IMR-90 (cell line): Measurements from ENCODE around the gene RAB8B. TPM values are rescaled to one million over a fixed set of nuclear protein-coding genes. Genes with fewer than 3 reads are reported as not detected.

ENCODE experiments used
- ATAC-seq: fragments of 200-7000 bp; cut with Tn5 transposase; 2 replicates; pipeline ENCODE4 v1.9.1; 2020; ENCODE audit warnings: low read depth, mild to moderate bottlenecking, moderate library complexity
- BruUV-seq: library from RNA; stranded (reverse); fragments of 400-500 nt; replicated peaks from 2 replicates; lab custom pipeline; 2021; lab: Mats Ljungman, UMichigan
- CTCF ChIA-PET: fragments of 300-600 bp; formaldehyde crosslinking; extraction: SDS; loops from one replicate; lab custom pipeline; 2021; ENCODE audit warnings: antibody characterized with exemption; lab: Yijun Ruan, JAX
- POLR2A ChIA-PET: fragments of 300-600 bp; sonication (Branson Sonifier 250); formaldehyde crosslinking; loops from one replicate; lab custom pipeline; 2022; ENCODE audit warnings: antibody characterized with exemption; ENCODE audit not compliant: unreplicated experiment; lab: Charles Lee
- DNase-seq: peaks from one replicate; pipeline ENCODE4 v3.0.0; 2013
- H2AFZ ChIP-seq: replicated peaks from 2 replicates; pipeline ENCODE3; 2013; ENCODE audit warnings: low read length, mild to moderate bottlenecking; ENCODE audit not compliant: poor library complexity
- H2AK5ac ChIP-seq: 2 replicates; pipeline ENCODE4 v1.6.1; 2013; ENCODE audit warnings: low read depth, low read length, inconsistent platforms
- H2AK9ac ChIP-seq: replicated peaks from 2 replicates; pipeline ENCODE3; 2013; ENCODE audit warnings: mild to moderate bottlenecking, low read depth, low read length, moderate library complexity; ENCODE audit not compliant: poor library complexity
- H2BK120ac ChIP-seq: 2 replicates; pipeline ENCODE4 v1.6.1; 2013; ENCODE audit warnings: low read depth, low read length, inconsistent platforms
- H2BK15ac ChIP-seq: 3 replicates; pipeline ENCODE4 v1.6.1; 2013; ENCODE audit warnings: low read depth, low read length, inconsistent platforms
- H2BK20ac ChIP-seq: 2 replicates; pipeline ENCODE4 v1.6.1; 2013; ENCODE audit warnings: low read depth, mild to moderate bottlenecking, inconsistent platforms, low read length, moderate library complexity
- H2BK5ac ChIP-seq: 2 replicates; pipeline ENCODE4 v1.6.1; 2013; ENCODE audit warnings: mild to moderate bottlenecking, low read depth, low read length, inconsistent platforms; ENCODE audit not compliant: poor library complexity, severe bottlenecking
- H3K14ac ChIP-seq: replicated peaks from 2 replicates; pipeline ENCODE4 v1.6.1; 2013; ENCODE audit warnings: low read depth, low read length, inconsistent platforms
- H3K18ac ChIP-seq: 2 replicates; pipeline ENCODE4 v1.6.1; 2013; ENCODE audit warnings: low read depth, low read length, control low read depth
- H3K23ac ChIP-seq: 2 replicates; pipeline ENCODE4 v1.6.1; 2013; ENCODE audit warnings: low read depth, low read length, inconsistent platforms
- H3K27ac ChIP-seq: 2 replicates; pipeline ENCODE4 v1.5.1; 2013; ENCODE audit warnings: mild to moderate bottlenecking, control low read depth, low read length; ENCODE audit not compliant: insufficient read depth
- H3K27me3 ChIP-seq: 2 replicates; pipeline ENCODE4 v1.6.1; 2013; ENCODE audit warnings: low read length; ENCODE audit not compliant: control insufficient read depth, insufficient read depth
- H3K36me3 ChIP-seq: 2 replicates; pipeline ENCODE4 v1.6.1; 2013; ENCODE audit warnings: low read length, mixed read lengths; ENCODE audit not compliant: control insufficient read depth, insufficient read depth
- H3K4ac ChIP-seq: 2 replicates; pipeline ENCODE4 v1.6.1; 2013; ENCODE audit warnings: low read depth, low read length, inconsistent platforms
- H3K4me1 ChIP-seq: 2 replicates; pipeline ENCODE4 v1.6.1; 2013; ENCODE audit warnings: low read length, mixed read lengths; ENCODE audit not compliant: control insufficient read depth, insufficient read depth
- H3K4me2 ChIP-seq: 2 replicates; pipeline ENCODE4 v1.6.1; 2013; ENCODE audit warnings: low read depth, mild to moderate bottlenecking, control low read depth, low read length, moderate library complexity
- H3K4me3 ChIP-seq: 2 replicates; pipeline ENCODE4 v1.5.1; 2013; ENCODE audit warnings: low read depth, mild to moderate bottlenecking, control low read depth, low read length, moderate library complexity; ENCODE audit not compliant: insufficient read depth
- H3K56ac ChIP-seq: 2 replicates; pipeline ENCODE4 v1.6.1; 2013; ENCODE audit warnings: low read length, inconsistent platforms; ENCODE audit not compliant: insufficient read depth; ENCODE audit errors: extremely low read depth
- H3K79me1 ChIP-seq, 2 experiments: 2 replicates each; pipeline ENCODE4 v1.6.1; 2013; ENCODE audit warnings: low read length in 2 of 2, inconsistent platforms in 1 of 2, low read depth in 1 of 2
- H3K9ac ChIP-seq: 2 replicates; pipeline ENCODE4 v1.6.1; 2013; ENCODE audit warnings: low read depth, low read length, control low read depth
- H3K9me1 ChIP-seq: 2 replicates; pipeline ENCODE4 v1.6.1; 2013; ENCODE audit warnings: low read length, inconsistent platforms; ENCODE audit not compliant: insufficient read depth
- H3K9me3 ChIP-seq: 2 replicates; pipeline ENCODE4 v1.6.1; 2013; ENCODE audit warnings: low read length; ENCODE audit not compliant: control insufficient read depth, insufficient read depth
- H4K20me1 ChIP-seq: 2 replicates; pipeline ENCODE4 v1.6.1; 2013; ENCODE audit warnings: low read length, inconsistent platforms; ENCODE audit not compliant: insufficient read depth
- H4K5ac ChIP-seq: 2 replicates; pipeline ENCODE4 v1.6.1; 2013; ENCODE audit warnings: mild to moderate bottlenecking, low read depth, low read length, control low read depth
- H4K8ac ChIP-seq, 2 experiments: 2 replicates each; pipeline ENCODE4 v1.6.1; 2013; ENCODE audit warnings: low read depth in 2 of 2, low read length in 2 of 2, control low read depth in 1 of 2, inconsistent platforms in 1 of 2
- H4K91ac ChIP-seq: 2 replicates; pipeline ENCODE4 v1.6.1; 2013; ENCODE audit warnings: low read depth, low read length, inconsistent platforms; ENCODE audit not compliant: insufficient read depth
- BHLHE40 ChIP-seq: fragments of 150-350 bp; IDR thresholded peaks from 2 replicates; pipeline ENCODE4 v1.6.1; 2016; ENCODE audit warnings: mild to moderate bottlenecking, low read depth, low read length
- CEBPB ChIP-seq: IDR thresholded peaks from 2 replicates; pipeline ENCODE4 v1.6.1; 2012; ENCODE audit warnings: low read depth, low read length, improper control_type of control experiment
- CHD1 ChIP-seq: IDR thresholded peaks from 2 replicates; pipeline ENCODE4 v1.6.1; 2012; ENCODE audit warnings: low read depth, low read length, improper control_type of control experiment
- CTCF ChIP-seq: conservative IDR thresholded peaks from 2 replicates; pipeline ENCODE4 v1.5.1; 2012; ENCODE audit warnings: mild to moderate bottlenecking, low read depth, low read length, improper control_type of control experiment
- ELK1 ChIP-seq: fragments of 150-350 bp; IDR thresholded peaks from 2 replicates; pipeline ENCODE4 v1.6.1; 2016; ENCODE audit warnings: low read depth, mild to moderate bottlenecking, low read length, moderate library complexity, borderline replicate concordance
- FOS ChIP-seq: fragments of 150-350 bp; IDR thresholded peaks from 2 replicates; pipeline ENCODE4 v1.6.1; 2016; ENCODE audit warnings: low read depth, low read length
- MAFK ChIP-seq: IDR thresholded peaks from 2 replicates; pipeline ENCODE4 v1.6.1; 2012; ENCODE audit warnings: low read depth, low read length, improper control_type of control experiment
- MAZ ChIP-seq: IDR thresholded peaks from 2 replicates; pipeline ENCODE4 v1.6.1; 2012; ENCODE audit warnings: low read depth, mild to moderate bottlenecking, low read length, improper control_type of control experiment, moderate library complexity, borderline replicate concordance
- MXI1 ChIP-seq: IDR thresholded peaks from 2 replicates; pipeline ENCODE4 v1.6.1; 2012; ENCODE audit warnings: low read depth, mild to moderate bottlenecking, low read length, moderate library complexity, borderline replicate concordance
- NFE2L2 ChIP-seq: fragments of 150-350 bp; IDR thresholded peaks from 2 replicates; pipeline ENCODE4 v1.6.1; 2016; ENCODE audit warnings: low read depth, mild to moderate bottlenecking, low read length
- RAD21 ChIP-seq: IDR thresholded peaks from 2 replicates; pipeline ENCODE4 v1.6.1; 2012; ENCODE audit warnings: low read length, improper control_type of control experiment
- RCOR1 ChIP-seq: IDR thresholded peaks from 2 replicates; pipeline ENCODE4 v1.6.1; 2012; ENCODE audit warnings: mild to moderate bottlenecking, low read length, improper control_type of control experiment; ENCODE audit not compliant: insufficient replicate concordance
- RFX5 ChIP-seq: IDR thresholded peaks from 2 replicates; pipeline ENCODE4 v1.8.0; 2012; ENCODE audit warnings: low read depth, mild to moderate bottlenecking, low read length, moderate library complexity
- SMC3 ChIP-seq: fragments of 150-350 bp; IDR thresholded peaks from 2 replicates; pipeline ENCODE4 v1.6.1; 2016; ENCODE audit warnings: low read depth, mild to moderate bottlenecking, antibody characterized with exemption, low read length, moderate library complexity
- USF2 ChIP-seq: fragments of 150-350 bp; IDR thresholded peaks from 2 replicates; pipeline ENCODE4 v1.6.1; 2017; ENCODE audit warnings: mild to moderate bottlenecking, antibody characterized with exemption, low read length, low read depth
- WGBS, 2 experiments: methylation state at CpG; one replicate each; pipeline versions ENCODE4 v1.1.5 to v1.1.7; 2013; ENCODE audit warnings: missing lambda C conversion rate in 2 of 2; ENCODE audit not compliant: insufficient read length in 1 of 2; ENCODE audit errors: extremely low coverage in 2 of 2; 5-methylcytosine and 5-hydroxymethylcytosine counted together
- dilution Hi-C: fragments of 300-500 bp; cut with HindIII; formaldehyde crosslinking; loops from one replicate; pipeline ENCODE4 v1.14.3; 2018; ENCODE audit warnings: low sequenced_read_pairs; ENCODE audit not compliant: unreplicated experiment
- in situ Hi-C: fragments of 300-500 bp; cut with MboI; formaldehyde crosslinking; loops from 3 replicates; pipeline ENCODE4 v1.14.3; 2019; ENCODE audit warnings: low sequenced_read_pairs, inconsistent platforms, mixed read lengths
- intact Hi-C: fragments of 100-400 bp; cut with micrococcal nuclease; formaldehyde crosslinking; loops from 2 replicates; pipeline ENCODE4 v1.10.0; 2022
- polyA plus RNA-seq, 3 experiments: library from polyadenylated mRNA; depleted of rRNA; stranded (reverse); fragments of >200 nt; gene quantifications; 2 replicates each; pipeline ENCODE4 v1.2.3, GENCODE V29; 2012; ENCODE audit warnings: low replicate concordance in 1 of 3
- total RNA-seq: library from RNA; depleted of rRNA; stranded (reverse); fragments of >200 nt; gene quantifications from 2 replicates; pipeline ENCODE4 v1.2.3, GENCODE V29; 2012

Gene RAB8B
- total and polyA plus RNA-seq, 2 of the 4 experiments (the other 2 are of a cell fraction), result 19.4 to 29.4 TPM

GRCh38 chr15:63223463-63223862, 34.1 kb downstream of the RAB8B start:
- H2BK20ac ChIP-seq, result no peak overlapping the region
- no peak overlapping the region for H2BK15ac ChIP-seq
- no peak overlapping the region for H3K14ac ChIP-seq
- no peaks in the 10 kb centered on the region for H3K27me3 ChIP-seq
- H4K8ac ChIP-seq, result no peak overlapping the region
- H3K9me3 ChIP-seq, result no peaks in the 10 kb centered on the region
- no peak overlapping the region for H2AK5ac ChIP-seq
- no peak for DNase-seq
- H2BK5ac ChIP-seq, result no peak overlapping the region
- no peak overlapping the region for H3K4ac ChIP-seq
- no peak for ATAC-seq
- H4K91ac ChIP-seq, result no peak overlapping the region
- dilution Hi-C loops (no loop called here), intact Hi-C loops (no loop called here), in situ Hi-C loops (no loop called here)
- 60% methylated on average over 1 of the region's 6 CpGs; no CpG with 5 or more reads in 1 of the 2 experiments for WGBS, 2 experiments
- ChIA-PET CTCF (no interaction called here), POLR2A (no interaction called here)
- H3K23ac ChIP-seq, result no peak overlapping the region
- BruUV-seq, result no TSS peak
- peaks cover 38 to 50% of the 10 kb centered on the region in 2 experiments for H3K79me1 ChIP-seq
- H3K9me1 ChIP-seq, result peaks cover 4% of the 10 kb centered on the region
- no peak overlapping the region for H3K18ac ChIP-seq
- H3K27ac ChIP-seq, result no peak overlapping the region
- H2AFZ ChIP-seq, result no peak overlapping the region
- no peaks in the 10 kb centered on the region for H3K36me3 ChIP-seq
- H3K4me2 ChIP-seq, result no peak overlapping the region
- no peak overlapping the region for H3K4me3 ChIP-seq
- no peak overlapping the region for H3K56ac ChIP-seq
- no peak overlapping the region for H2BK120ac ChIP-seq
- peaks cover 5% of the 10 kb centered on the region for H3K4me1 ChIP-seq
- H4K20me1 ChIP-seq, result no peaks in the 10 kb centered on the region
- TF ChIP-seq FOS, result no peak
- no peak for TF ChIP-seq USF2
- TF ChIP-seq CEBPB, result no peak
- TF ChIP-seq BHLHE40, result no peak
- TF ChIP-seq RAD21, result no peak
- no peak for TF ChIP-seq MXI1
- no peak for TF ChIP-seq RFX5
- no peak for TF ChIP-seq CHD1
- no peak for TF ChIP-seq CTCF
- TF ChIP-seq MAFK, result no peak
- no peak for TF ChIP-seq RCOR1
- no peak for TF ChIP-seq ELK1
- no peak for TF ChIP-seq SMC3
- no peak for TF ChIP-seq NFE2L2
- no peak for TF ChIP-seq MAZ
- H4K5ac ChIP-seq, result no peak overlapping the region
- H2AK9ac ChIP-seq, result no peak overlapping the region
- no peak overlapping the region for H3K9ac ChIP-seq
